ENCODE data around the gene ADAP1. TPM values are rescaled to one million over a fixed set of nuclear protein-coding genes. Genes with fewer than 3 reads are reported as not detected.

Gene ADAP1
- total and polyA plus RNA-seq, 2 of the 13 experiments (the other 11 are each of a cell fraction or from before 2014, with no cell fraction given): 10.5 to 24.6 TPM

DNA sequence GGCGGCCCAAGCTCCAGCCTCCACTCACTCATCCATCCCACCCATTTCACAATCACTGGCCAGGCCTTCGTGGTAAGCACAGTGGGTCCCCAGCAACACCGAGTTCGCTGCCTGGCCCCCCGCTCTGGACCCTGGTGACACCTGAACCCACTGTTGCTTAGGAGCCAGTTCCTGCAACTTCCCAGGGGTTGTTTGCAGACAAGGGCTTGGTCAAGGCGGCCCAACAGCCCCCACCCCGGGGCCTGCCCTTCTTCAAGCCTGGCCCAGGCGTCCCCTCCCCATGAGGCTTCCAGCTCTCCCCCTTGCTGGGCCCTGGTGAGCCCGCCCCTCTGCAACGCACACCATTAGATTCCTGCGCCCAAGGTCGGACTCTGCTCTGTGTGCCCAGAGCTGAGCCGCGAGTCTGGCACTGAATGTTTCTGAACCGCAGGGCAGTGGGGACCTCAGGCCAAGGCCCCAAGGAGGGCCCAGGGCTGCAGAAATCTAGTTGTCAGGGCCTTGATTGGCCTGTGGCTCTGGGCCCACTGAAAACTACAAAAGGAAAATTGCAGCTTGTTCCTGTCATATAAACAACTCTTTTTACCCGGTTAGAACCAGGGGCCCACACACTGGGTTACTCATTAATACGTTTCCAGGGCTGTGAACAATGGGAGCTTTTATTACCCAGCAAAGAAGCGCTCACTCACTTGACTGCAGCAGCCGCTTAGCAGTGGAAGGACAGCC is 23.0 kb upstream of the ADAP1 start (continued):
- TF ChIP-seq CREB1 (IDR thresholded peaks at IDR 0.05) (peak; percentile 40; the same call in 1 of the 2 replicates), CREB1 (CRISPR knock-in tag; IDR thresholded peaks at IDR 0.05) (peak; percentile 81; the same call in 1 of the 2 replicates), GTF2F1 (IDR thresholded peaks at IDR 0.05; ENCODE audit: low read length) (peak; percentile 63; the same call in 1 of the 2 replicates), ZBTB7A (CRISPR knock-in tag; IDR thresholded peaks at IDR 0.05) (peak; percentile 95), ARNT (IDR thresholded peaks at IDR 0.05) (no peak), FOXA1 (IDR thresholded peaks at IDR 0.05) (no peak), FOXA1 (CRISPR knock-in tag; IDR thresholded peaks at IDR 0.05) (peak; percentile 5; the same call in 1 of the 2 replicates), ZNF24 (IDR thresholded peaks at IDR 0.05) (no peak), NR3C1 (CRISPR knock-in tag; IDR thresholded peaks at IDR 0.05) (no peak), ZSCAN25 (CRISPR knock-in tag; IDR thresholded peaks at IDR 0.05) (peak; percentile 41; the same call in 1 of the 2 replicates), FOXJ3 (CRISPR knock-in tag; IDR thresholded peaks at IDR 0.05; ENCODE audit: borderline replicate concordance) (peak; percentile 90), ZNF276 (CRISPR knock-in tag; IDR thresholded peaks at IDR 0.05; ENCODE audit: low read depth) (no peak), PAXIP1 (CRISPR knock-in tag; conservative IDR thresholded peaks at IDR 0.05) (peak; percentile 98), ZFP36L1 (CRISPR knock-in tag; IDR thresholded peaks at IDR 0.05) (peak; percentile 15), ZZZ3 (CRISPR knock-in tag; IDR thresholded peaks at IDR 0.05; ENCODE audit: borderline replicate concordance) (no peak; the same call in 1 of the 2 replicates)
- TF ChIP-seq, protein P1, sequence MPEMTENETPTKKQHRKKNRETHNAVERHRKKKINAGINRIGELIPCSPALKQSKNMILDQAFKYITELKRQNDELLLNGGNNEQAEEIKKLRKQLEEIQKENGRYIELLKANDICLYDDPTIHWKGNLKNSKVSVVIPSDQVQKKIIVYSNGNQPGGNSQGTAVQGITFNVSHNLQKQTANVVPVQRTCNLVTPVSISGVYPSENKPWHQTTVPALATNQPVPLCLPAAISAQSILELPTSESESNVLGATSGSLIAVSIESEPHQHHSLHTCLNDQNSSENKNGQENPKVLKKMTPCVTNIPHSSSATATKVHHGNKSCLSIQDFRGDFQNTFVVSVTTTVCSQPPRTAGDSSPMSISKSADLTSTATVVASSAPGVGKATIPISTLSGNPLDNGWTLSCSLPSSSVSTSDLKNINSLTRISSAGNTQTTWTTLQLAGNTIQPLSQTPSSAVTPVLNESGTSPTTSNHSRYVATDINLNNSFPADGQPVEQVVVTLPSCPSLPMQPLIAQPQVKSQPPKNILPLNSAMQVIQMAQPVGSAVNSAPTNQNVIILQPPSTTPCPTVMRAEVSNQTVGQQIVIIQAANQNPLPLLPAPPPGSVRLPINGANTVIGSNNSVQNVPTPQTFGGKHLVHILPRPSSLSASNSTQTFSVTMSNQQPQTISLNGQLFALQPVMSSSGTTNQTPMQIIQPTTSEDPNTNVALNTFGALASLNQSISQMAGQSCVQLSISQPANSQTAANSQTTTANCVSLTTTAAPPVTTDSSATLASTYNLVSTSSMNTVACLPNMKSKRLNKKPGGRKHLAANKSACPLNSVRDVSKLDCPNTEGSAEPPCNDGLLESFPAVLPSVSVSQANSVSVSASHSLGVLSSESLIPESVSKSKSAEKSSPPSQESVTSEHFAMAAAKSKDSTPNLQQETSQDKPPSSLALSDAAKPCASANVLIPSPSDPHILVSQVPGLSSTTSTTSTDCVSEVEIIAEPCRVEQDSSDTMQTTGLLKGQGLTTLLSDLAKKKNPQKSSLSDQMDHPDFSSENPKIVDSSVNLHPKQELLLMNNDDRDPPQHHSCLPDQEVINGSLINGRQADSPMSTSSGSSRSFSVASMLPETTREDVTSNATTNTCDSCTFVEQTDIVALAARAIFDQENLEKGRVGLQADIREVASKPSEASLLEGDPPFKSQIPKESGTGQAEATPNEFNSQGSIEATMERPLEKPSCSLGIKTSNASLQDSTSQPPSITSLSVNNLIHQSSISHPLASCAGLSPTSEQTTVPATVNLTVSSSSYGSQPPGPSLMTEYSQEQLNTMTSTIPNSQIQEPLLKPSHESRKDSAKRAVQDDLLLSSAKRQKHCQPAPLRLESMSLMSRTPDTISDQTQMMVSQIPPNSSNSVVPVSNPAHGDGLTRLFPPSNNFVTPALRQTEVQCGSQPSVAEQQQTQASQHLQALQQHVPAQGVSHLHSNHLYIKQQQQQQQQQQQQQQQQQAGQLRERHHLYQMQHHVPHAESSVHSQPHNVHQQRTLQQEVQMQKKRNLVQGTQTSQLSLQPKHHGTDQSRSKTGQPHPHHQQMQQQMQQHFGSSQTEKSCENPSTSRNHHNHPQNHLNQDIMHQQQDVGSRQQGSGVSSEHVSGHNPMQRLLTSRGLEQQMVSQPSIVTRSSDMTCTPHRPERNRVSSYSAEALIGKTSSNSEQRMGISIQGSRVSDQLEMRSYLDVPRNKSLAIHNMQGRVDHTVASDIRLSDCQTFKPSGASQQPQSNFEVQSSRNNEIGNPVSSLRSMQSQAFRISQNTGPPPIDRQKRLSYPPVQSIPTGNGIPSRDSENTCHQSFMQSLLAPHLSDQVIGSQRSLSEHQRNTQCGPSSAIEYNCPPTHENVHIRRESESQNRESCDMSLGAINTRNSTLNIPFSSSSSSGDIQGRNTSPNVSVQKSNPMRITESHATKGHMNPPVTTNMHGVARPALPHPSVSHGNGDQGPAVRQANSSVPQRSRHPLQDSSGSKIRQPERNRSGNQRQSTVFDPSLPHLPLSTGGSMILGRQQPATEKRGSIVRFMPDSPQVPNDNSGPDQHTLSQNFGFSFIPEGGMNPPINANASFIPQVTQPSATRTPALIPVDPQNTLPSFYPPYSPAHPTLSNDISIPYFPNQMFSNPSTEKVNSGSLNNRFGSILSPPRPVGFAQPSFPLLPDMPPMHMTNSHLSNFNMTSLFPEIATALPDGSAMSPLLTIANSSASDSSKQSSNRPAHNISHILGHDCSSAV (CRISPR knock-in tag; IDR thresholded peaks at IDR 0.05; ENCODE audit: borderline replicate concordance): no peak
